Common myeloid progenitor, CD34-positive (primary cell): ENCODE results near the gene CYGB. TPM values are rescaled to one million over a fixed set of nuclear protein-coding genes. Genes with fewer than 3 reads are reported as not detected.

ENCODE experiments used
- CTCF ChIA-PET: fragments of 350-600 bp; sonication (Branson Sonifier 250); formaldehyde crosslinking; loops from one replicate; lab custom pipeline; 2021; ENCODE audit warnings: antibody characterized with exemption; lab: Charles Lee
- POLR2A ChIA-PET: fragments of 350-600 bp; sonication (Branson Sonifier 250); formaldehyde crosslinking; loops from one replicate; lab custom pipeline; 2021; ENCODE audit warnings: antibody characterized with exemption; lab: Charles Lee
- DNase-seq, 3 donors: peaks; one replicate each; pipeline versions ENCODE4 v3.0.0 to v3.0.0-alpha.2; 2013
- H3K27ac ChIP-seq, 2 experiments: 1 replicate in 1 of 2; 2 replicates in 1 of 2; pipeline ENCODE4 v1.7.0; 2013; ENCODE audit warnings: inconsistent platforms in 2 of 2, low read length in 2 of 2, mild to moderate bottlenecking in 2 of 2, low read depth in 1 of 2, moderate library complexity in 1 of 2; ENCODE audit not compliant: severe bottlenecking in 2 of 2, insufficient read depth in 1 of 2, poor library complexity in 1 of 2
- H3K27me3 ChIP-seq, 5 experiments: replicated peaks in 2 of 5; 1 replicate in 3 of 5; 2 replicates in 2 of 5; pipeline versions ENCODE4 v1.6.1 to v1.7.0; 2013; ENCODE audit warnings: low read length in 4 of 5, mild to moderate bottlenecking in 2 of 5, moderate library complexity in 2 of 5, inconsistent platforms in 1 of 5; ENCODE audit not compliant: insufficient read depth in 5 of 5, control insufficient read depth in 4 of 5
- H3K36me3 ChIP-seq, 4 experiments: 1 replicate in 2 of 4; 2 replicates in 2 of 4; pipeline versions ENCODE4 v1.6.1 to v1.7.0; 2013; ENCODE audit warnings: low read length in 3 of 4, control low read depth in 1 of 4, mild to moderate bottlenecking in 1 of 4; ENCODE audit not compliant: control insufficient read depth in 4 of 4, insufficient read depth in 4 of 4
- H3K4me1 ChIP-seq, 4 experiments: 1 replicate in 3 of 4; 2 replicates in 1 of 4; pipeline versions ENCODE4 v1.6.1 to v1.7.1; 2013; ENCODE audit warnings: low read length in 3 of 4, mild to moderate bottlenecking in 3 of 4, control low read depth in 1 of 4, inconsistent platforms in 1 of 4, moderate library complexity in 1 of 4; ENCODE audit not compliant: control insufficient read depth in 4 of 4, insufficient read depth in 4 of 4; ENCODE audit errors: control extremely low read depth in 1 of 4
- H3K4me3 ChIP-seq, 7 experiments: 1 replicate in 4 of 7; 2 replicates in 3 of 7; pipeline versions ENCODE4 v1.5.1 to v1.7.0; 2013; ENCODE audit warnings: mild to moderate bottlenecking in 7 of 7, low read length in 6 of 7, moderate library complexity in 6 of 7, inconsistent platforms in 2 of 7, low read depth in 2 of 7, control low read depth in 1 of 7; ENCODE audit not compliant: insufficient read depth in 4 of 7, control insufficient read depth in 1 of 7; ENCODE audit errors: extremely low read depth in 1 of 7
- H3K9me3 ChIP-seq, 5 experiments: 1 replicate in 4 of 5; 2 replicates in 1 of 5; pipeline versions ENCODE4 v1.6.1 to v1.7.1; 2013; ENCODE audit warnings: low read length in 4 of 5, mild to moderate bottlenecking in 2 of 5, inconsistent platforms in 1 of 5, low read depth in 1 of 5, moderate library complexity in 1 of 5; ENCODE audit not compliant: control insufficient read depth in 4 of 5, insufficient read depth in 2 of 5; ENCODE audit errors: control extremely low read depth in 1 of 5
- WGBS: methylation state at CpG from one replicate; pipeline ENCODE4 v1.1.5; 2013; ENCODE audit not compliant: insufficient coverage; 5-methylcytosine and 5-hydroxymethylcytosine counted together
- polyA plus RNA-seq: library from polyadenylated mRNA; unstranded; fragments of 120-200 nt; gene quantifications from one replicate; pipeline ENCODE4 v1.2.1, GENCODE V29; 2013

The CYGB gene
- 0.54 TPM for polyA plus RNA-seq

DNA sequence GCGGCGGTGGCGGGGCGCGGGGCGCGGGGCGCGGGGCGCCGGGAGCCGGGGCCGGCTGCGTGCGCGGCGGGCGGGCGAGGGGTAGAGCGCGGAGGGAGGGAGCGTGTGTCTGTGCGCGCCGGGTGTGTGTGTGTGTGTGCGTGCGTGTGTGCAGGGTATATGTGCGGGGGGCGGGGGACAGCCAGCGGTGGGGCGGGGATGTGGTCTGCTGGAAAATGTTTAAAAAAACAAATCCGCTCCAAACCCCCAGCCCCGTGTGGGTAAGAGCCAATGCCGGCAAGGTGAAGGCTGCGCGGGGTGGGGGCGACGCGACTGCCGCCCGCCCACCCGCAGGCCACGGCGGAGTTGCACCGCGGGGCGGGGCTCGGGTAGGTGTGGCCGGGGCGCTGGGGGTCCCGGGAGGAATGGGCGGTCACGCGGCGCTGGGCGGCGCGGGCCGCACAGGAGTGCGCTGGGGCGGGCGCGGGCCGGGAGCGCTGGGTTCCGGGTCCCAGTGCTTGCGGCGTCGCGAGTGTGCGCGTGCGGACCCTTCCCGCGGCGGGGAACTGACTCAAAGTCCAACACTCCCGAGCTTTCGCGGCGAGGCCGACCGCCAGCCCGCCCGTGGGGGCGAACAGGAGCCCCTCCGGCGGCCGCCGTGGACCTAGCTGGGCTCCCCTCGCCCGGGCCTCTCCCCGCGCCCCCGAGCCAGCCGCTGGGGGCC, at the start of gene CYGB:
Gene CYGB, minus strand, starts transcription at position 132 of the 703 bp plus-strand sequence. CDS start 167 bp downstream, outside the sequence.
- peak in 2 of 3 donors; percentile 75 to 79 for DNase-seq
- ChIA-PET POLR2A (no interaction called here), CTCF (interaction anchor here (1.9 to 4.2 kb wide), 3 partner anchors 15 to 49 kb away, joined by 5 to 20 read pairs (median 17); no protein-coding TSS in a partner anchor)
- H3K4me1 ChIP-seq, result peaks cover 0 to 36% (median 29%) of the 10 kb centered on the region in 4 experiments
- no peaks in the 10 kb centered on the region for H3K36me3 ChIP-seq
- no peak within 1 kb of the TSS for H3K27ac ChIP-seq
- H3K9me3 ChIP-seq, result no peaks in the 10 kb centered on the region
- H3K27me3 ChIP-seq, result peaks cover 4 to 41% (median 23%) of the 10 kb centered on the region in 5 experiments
- under 1% methylated on average over 51 of the region's 95 CpGs for WGBS
- H3K4me3 ChIP-seq, result peak within 1 kb of the TSS in 6 of 7 experiments; percentile 10 to 63 (median 46)

- WGBS, result 26% methylated on average over 13 of the region's 17 CpGs
- Histone ChIP-seq H3K9me3 (peaks cover 0 to 5% (median 0%) of the 10 kb centered on the region in 5 experiments), H3K4me1 (peaks cover 0 to 26% (median 19%) of the 10 kb centered on the region in 4 experiments), H3K4me3 (peak overlapping the region in 2 of 7 experiments; percentile 7 to 15), H3K27ac (no peak overlapping the region), H3K27me3 (peaks cover 13 to 55% (median 27%) of the 10 kb centered on the region in 5 experiments), H3K36me3 (no peaks in the 10 kb centered on the region)
- CTCF ChIA-PET, result interaction anchor here (0.9 to 6.2 kb wide), 11 partner anchors 11 to 80 kb away, joined by 3 to 50 read pairs (median 7); partner anchors contain the start of gene CYGB
- POLR2A ChIA-PET, result no interaction called here
- DNase-seq, result no peak
Measured at GRCh38 chr17:76586741-76587487, 49.4 kb upstream of the CYGB start.

DNA sequence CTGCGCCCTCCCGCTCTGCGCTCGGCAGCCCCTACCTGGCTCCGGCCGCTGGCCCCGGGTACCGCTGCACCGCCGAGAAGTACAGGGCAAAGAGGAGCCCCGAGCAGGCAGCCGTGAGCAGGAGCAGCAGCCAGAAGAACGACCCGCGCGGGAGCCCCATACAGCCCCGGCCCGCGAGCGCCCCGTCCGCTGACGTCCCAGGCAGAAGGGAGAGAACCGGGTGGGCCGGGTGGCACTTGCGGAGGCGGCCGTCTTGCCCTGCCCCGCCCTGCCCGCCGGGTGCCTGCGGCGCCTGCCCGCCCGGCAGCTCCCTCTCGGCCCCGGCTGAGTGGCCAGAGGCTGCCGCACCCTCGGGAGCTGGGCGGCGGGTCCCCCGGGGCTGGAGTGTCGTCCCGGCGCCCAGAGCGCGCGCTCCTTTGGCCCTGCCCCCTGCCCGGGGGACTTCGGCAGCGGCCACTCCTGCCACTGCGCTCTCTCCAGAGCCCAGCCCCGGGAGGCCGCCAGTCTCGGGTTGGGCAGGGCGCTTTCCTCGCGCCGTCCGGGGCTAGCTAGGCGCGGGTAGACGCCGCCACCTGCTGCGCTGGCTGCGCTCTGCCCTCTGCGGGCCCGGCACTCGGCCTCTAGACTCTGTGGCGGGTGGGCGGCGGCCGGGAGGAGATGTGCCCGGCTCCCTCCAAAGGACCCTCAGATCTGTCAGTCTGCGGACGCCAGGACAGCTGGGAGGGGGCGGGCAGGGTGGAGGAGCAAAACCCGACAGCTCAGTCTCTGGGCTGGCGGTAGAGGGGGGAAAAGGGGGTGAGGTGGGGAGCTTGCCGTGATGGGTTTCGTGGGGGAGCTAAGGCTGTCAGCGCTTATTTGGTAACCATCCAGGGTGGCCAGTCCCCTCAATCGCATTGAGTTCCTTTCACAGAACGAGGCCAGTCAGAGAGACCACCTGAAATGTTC, 48.4 kb upstream of the CYGB start, which contains the start of gene ST6GALNAC2:
Gene ST6GALNAC2, minus strand, starts transcription at position 212 of the 945 bp plus-strand sequence. Its CDS starts 52 bp downstream, at position 160.
- peaks cover 13 to 57% (median 27%) of the 10 kb centered on the region in 5 experiments for H3K27me3 ChIP-seq
- peak within 1 kb of the TSS; percentile 42 to 78 (median 60) for H3K4me3 ChIP-seq
- H3K36me3 ChIP-seq, result no peaks in the 10 kb centered on the region
- WGBS, result under 1% methylated on average over 77 of the region's 84 CpGs
- CTCF ChIA-PET, result interaction anchor here (0.8 to 6.2 kb wide), 15 partner anchors 11 to 79 kb away, joined by 3 to 50 read pairs (median 5); partner anchors contain the start of gene CYGB
- H3K4me1 ChIP-seq, result peaks cover 0 to 26% (median 19%) of the 10 kb centered on the region in 4 experiments
- H3K9me3 ChIP-seq, result peaks cover 0 to 5% (median 0%) of the 10 kb centered on the region in 5 experiments
- DNase-seq, result peak; percentile 53 to 75 (median 66)
- H3K27ac ChIP-seq, result no peak within 1 kb of the TSS
- POLR2A ChIA-PET, result interaction anchor here (0.9 to 1.2 kb wide), 4 partner anchors 10 to 63 kb away, joined by 3 to 4 read pairs (median 4); no protein-coding TSS in a partner anchor

DNA sequence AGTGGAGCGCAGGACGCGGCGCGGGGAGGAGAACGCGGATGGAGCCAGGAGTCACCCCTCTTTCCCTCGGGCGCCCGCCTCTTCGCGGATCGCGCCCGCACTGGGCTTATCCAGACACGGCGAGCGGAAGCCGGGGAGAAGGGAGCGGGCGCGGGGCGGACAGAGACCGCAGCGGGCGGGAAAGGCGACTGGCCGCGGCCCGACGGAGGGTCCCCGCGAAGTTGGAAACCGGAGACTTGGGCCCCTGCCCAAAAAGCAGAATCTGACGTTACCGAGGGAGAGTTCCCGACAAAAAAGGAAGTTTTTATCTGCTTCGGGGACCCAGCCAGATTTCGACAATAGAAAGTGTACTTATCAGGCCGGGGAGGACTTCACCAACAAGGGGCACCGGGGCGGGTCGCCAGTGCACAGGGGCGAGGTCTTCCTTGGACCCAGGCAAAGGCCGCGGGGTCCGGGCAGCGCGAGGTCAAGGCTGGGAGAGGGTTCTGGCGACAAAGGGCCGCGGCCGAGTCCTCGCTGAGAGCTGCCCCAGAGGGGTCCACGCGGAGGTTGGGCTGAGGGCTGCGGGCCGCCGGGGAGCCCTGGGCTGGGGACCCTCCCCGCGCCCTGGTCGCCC, 47.6 kb upstream of the CYGB start:
- Histone ChIP-seq H3K9me3 (peaks cover 0 to 5% (median 0%) of the 10 kb centered on the region in 5 experiments), H3K4me1 (peaks cover 0 to 26% (median 20%) of the 10 kb centered on the region in 4 experiments), H3K4me3 (peak overlapping the region; percentile 42 to 78 (median 60)), H3K27ac (no peak overlapping the region), H3K36me3 (no peaks in the 10 kb centered on the region), H3K27me3 (peaks cover 13 to 57% (median 27%) of the 10 kb centered on the region in 5 experiments)
- DNase-seq, result peak in 2 of 3 donors; percentile 41 to 55
- 0% methylated on average over 50 of the region's 62 CpGs for WGBS
- ChIA-PET CTCF (interaction anchor here (0.8 to 6.2 kb wide), 16 partner anchors 10 to 78 kb away, joined by 3 to 50 read pairs (median 4); no protein-coding TSS in a partner anchor), POLR2A (interaction anchor here (1.2 kb wide), 1 partner anchor 9 kb away, joined by 4 read pairs; no protein-coding TSS in a partner anchor)

- Histone ChIP-seq H3K9me3 (peaks cover 0 to 5% (median 0%) of the 10 kb centered on the region in 5 experiments), H3K4me3 (peak overlapping the region; percentile 42 to 78 (median 60)), H3K4me1 (peaks cover 0 to 26% (median 21%) of the 10 kb centered on the region in 4 experiments), H3K27me3 (peaks cover 13 to 56% (median 25%) of the 10 kb centered on the region in 5 experiments), H3K36me3 (no peaks in the 10 kb centered on the region), H3K27ac (no peak overlapping the region)
- ChIA-PET POLR2A (interaction anchor here (1.2 kb wide), 1 partner anchor 9 kb away, joined by 4 read pairs; no protein-coding TSS in a partner anchor), CTCF (interaction anchor here (0.8 to 6.2 kb wide), 10 partner anchors 12 to 64 kb away, joined by 3 to 50 read pairs (median 4); no protein-coding TSS in a partner anchor)
- WGBS, result 36% methylated on average over 11 of the region's 17 CpGs
- peak in 1 of 3 donors; percentile 36 for DNase-seq
Measured at GRCh38 chr17:76584427-76585032, 47.0 kb upstream of the CYGB start.
